K562 (cell line): ENCODE data around the gene MALAT1. TPM values are rescaled to one million over a fixed set of nuclear protein-coding genes. Genes with fewer than 3 reads are reported as not detected.

Experiments used
- ETV1 ChIP-seq: fragments of 450-650 bp; conservative IDR thresholded peaks from 2 replicates; pipeline ENCODE4 v1.6.1; 2016; ENCODE audit warnings: missing genetic modification characterization, control low read depth, low read depth, missing compliant biosample characterization
- FOXA3 ChIP-seq, 2 experiments: fragments of 450-650 bp in 1 of 2; sonication (generic) in 1 of 2; formaldehyde crosslinking; IDR thresholded peaks in 1 of 2; conservative IDR thresholded peaks in 1 of 2; 2 replicates each; pipeline versions ENCODE4 v1.4.0 to v1.8.0; 2020 to 2022; ENCODE audit warnings: mild to moderate bottlenecking in 2 of 2, missing genetic modification reagents in 1 of 2
- ILF3 ChIP-seq: fragments of 450-650 bp; IDR thresholded peaks from 2 replicates; pipeline ENCODE4 v1.6.1; 2018; ENCODE audit warnings: antibody characterized with exemption, mild to moderate bottlenecking, moderate library complexity, borderline replicate concordance
- LCOR ChIP-seq: sonication (generic); formaldehyde crosslinking; IDR thresholded peaks from 2 replicates; pipeline ENCODE4 v1.8.0; 2022; ENCODE audit warnings: mild to moderate bottlenecking, missing genetic modification reagents
- NFE2 ChIP-seq: IDR thresholded peaks from 2 replicates; pipeline ENCODE4 v1.6.1; 2014; ENCODE audit warnings: antibody characterized with exemption, low read depth
- PYGO2 ChIP-seq: fragments of 450-650 bp; IDR thresholded peaks from 2 replicates; pipeline ENCODE4 v1.6.1; 2016; ENCODE audit warnings: mild to moderate bottlenecking, missing genetic modification characterization, moderate library complexity, missing compliant biosample characterization
- SMC3 ChIP-seq: conservative IDR thresholded peaks from 2 replicates; pipeline ENCODE4 v1.6.1; 2011; ENCODE audit warnings: low read depth, low read length, improper control_type of control experiment; ENCODE audit not compliant: insufficient read depth
- TBL1XR1 ChIP-seq, 2 experiments: IDR thresholded peaks; 2 replicates each; pipeline ENCODE4 v1.6.1; 2012; ENCODE audit warnings: improper control_type of control experiment in 2 of 2, low read length in 2 of 2, mild to moderate bottlenecking in 1 of 2
- TCF7 ChIP-seq: sonication (generic); IDR thresholded peaks from 2 replicates; pipeline ENCODE4 v1.6.1; 2016; ENCODE audit warnings: antibody characterized with exemption, borderline replicate concordance
- TFAM ChIP-seq: fragments of 250-450 bp; sonication (Bioruptor Pico); conservative IDR thresholded peaks from 2 replicates; pipeline ENCODE4 v1.5.0; 2021; ENCODE audit warnings: mild to moderate bottlenecking, moderate library complexity
- ZFP36 ChIP-seq: fragments of 150-350 bp; IDR thresholded peaks from 2 replicates; pipeline ENCODE4 v1.6.1; 2018; ENCODE audit warnings: low read length, low read depth; ENCODE audit not compliant: partially characterized antibody
- ZNF165 ChIP-seq: fragments of 250-450 bp; sonication (Bioruptor Pico); IDR thresholded peaks from 2 replicates; pipeline ENCODE4 v1.4.0; 2020; ENCODE audit warnings: borderline replicate concordance
- ZNF263 ChIP-seq: sonication (generic); formaldehyde crosslinking; IDR thresholded peaks from 2 replicates; pipeline ENCODE4 v1.8.0; 2022; ENCODE audit warnings: mild to moderate bottlenecking, missing genetic modification reagents, borderline replicate concordance
- ZNF584 ChIP-seq: fragments of 200-800 bp; sonication (Bioruptor generic); IDR thresholded peaks from 2 replicates; pipeline ENCODE4 v1.6.1; 2016; ENCODE audit warnings: low read depth, mild to moderate bottlenecking, missing genetic modification characterization, missing compliant biosample characterization
- ZNF717 ChIP-seq: fragments of 250-450 bp; sonication (Bioruptor Pico); IDR thresholded peaks from 2 replicates; pipeline ENCODE4 v1.5.0; 2021
- ZNF785 ChIP-seq: fragments of 250-450 bp; sonication (Bioruptor Pico); IDR thresholded peaks from 2 replicates; pipeline ENCODE4 v1.4.0; 2020; ENCODE audit warnings: mild to moderate bottlenecking
- polyA plus RNA-seq, 8 experiments: library from polyadenylated mRNA; depleted of rRNA in 4 of 8; stranded (reverse) in 5 of 8; unstranded in 3 of 8; fragments of >200 nt; fragmentation: Nextera tagmentation in 2 of 8; fragmentation: Illumina TruSeq in 1 of 8; extraction: Ambion mirVana in 2 of 8; extraction: Trizol in 1 of 8; gene quantifications; 2 replicates each; pipeline versions ENCODE4 v1.2.1 to v1.2.3, GENCODE V29; 2011 to 2014; ENCODE audit warnings: inconsistent platforms in 1 of 8, missing spikeins in 1 of 8
- total RNA-seq, 7 experiments: library from RNA; depleted of rRNA in 6 of 7; stranded (reverse); fragments of >200 nt in 6 of 7; fragmentation: Illumina TruSeq in 2 of 7; extraction: Trizol in 2 of 7; gene quantifications; 2 replicates each; pipeline versions ENCODE4 v1.2.1 to v1.2.3, GENCODE V29; 2011 to 2021; ENCODE audit warnings: low replicate concordance in 1 of 7
- TF ChIP-seq, protein P1 (sequence below): sonication (generic); formaldehyde crosslinking; IDR thresholded peaks from 2 replicates; pipeline ENCODE4 v1.8.1; 2023; ENCODE audit warnings: mild to moderate bottlenecking, missing genetic modification reagents
- TF ChIP-seq, protein P2 (sequence below): fragments of 250-450 bp; sonication (Bioruptor Pico); IDR thresholded peaks from 2 replicates; pipeline ENCODE4 v1.5.0; 2020; ENCODE audit warnings: mild to moderate bottlenecking
- TF ChIP-seq, protein P3 (sequence below): fragments of 450-650 bp; formaldehyde crosslinking; IDR thresholded peaks from 2 replicates; pipeline ENCODE4 v1.4.0; 2020; ENCODE audit warnings: mild to moderate bottlenecking, moderate library complexity
- TF ChIP-seq, protein P4 (sequence below): fragments of 250-450 bp; sonication (Bioruptor Pico); IDR thresholded peaks from 2 replicates; pipeline ENCODE4 v1.4.0; 2020; ENCODE audit warnings: mild to moderate bottlenecking, moderate library complexity
- TF ChIP-seq, protein P5 (sequence below): sonication (generic); formaldehyde crosslinking; IDR thresholded peaks from 2 replicates; pipeline ENCODE4 v1.5.0; 2020; ENCODE audit warnings: missing genetic modification reagents

MALAT1 gene
- total and polyA plus RNA-seq, 9 of the 15 experiments (the other 6 are each of a cell fraction or from before 2014, with no cell fraction given): 363 to 8,715 (median 2,351) TPM

DNA sequence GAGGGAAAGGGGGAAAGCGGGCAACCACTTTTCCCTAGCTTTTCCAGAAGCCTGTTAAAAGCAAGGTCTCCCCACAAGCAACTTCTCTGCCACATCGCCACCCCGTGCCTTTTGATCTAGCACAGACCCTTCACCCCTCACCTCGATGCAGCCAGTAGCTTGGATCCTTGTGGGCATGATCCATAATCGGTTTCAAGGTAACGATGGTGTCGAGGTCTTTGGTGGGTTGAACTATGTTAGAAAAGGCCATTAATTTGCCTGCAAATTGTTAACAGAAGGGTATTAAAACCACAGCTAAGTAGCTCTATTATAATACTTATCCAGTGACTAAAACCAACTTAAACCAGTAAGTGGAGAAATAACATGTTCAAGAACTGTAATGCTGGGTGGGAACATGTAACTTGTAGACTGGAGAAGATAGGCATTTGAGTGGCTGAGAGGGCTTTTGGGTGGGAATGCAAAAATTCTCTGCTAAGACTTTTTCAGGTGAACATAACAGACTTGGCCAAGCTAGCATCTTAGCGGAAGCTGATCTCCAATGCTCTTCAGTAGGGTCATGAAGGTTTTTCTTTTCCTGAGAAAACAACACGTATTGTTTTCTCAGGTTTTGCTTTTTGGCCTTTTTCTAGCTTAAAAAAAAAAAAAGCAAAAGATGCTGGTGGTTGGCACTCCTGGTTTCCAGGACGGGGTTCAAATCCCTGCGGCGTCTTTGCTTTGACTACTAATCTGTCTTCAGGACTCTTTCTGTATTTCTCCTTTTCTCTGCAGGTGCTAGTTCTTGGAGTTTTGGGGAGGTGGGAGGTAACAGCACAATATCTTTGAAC lies 6.8 kb downstream of the MALAT1 start (continued):
- TF ChIP-seq ZNF165 (CRISPR knock-in tag) (no peak), FOXA3 (CRISPR knock-in tag; conservative IDR thresholded peaks at IDR 0.05 in 1 of 2, IDR thresholded peaks at IDR 0.05 in 1 of 2) (peak in 1 of 2 experiments; percentile 4; a peak in 1 of 4 replicates), ZNF785 (CRISPR knock-in tag) (no peak), ZNF584 (CRISPR knock-in tag) (no peak), TBL1XR1 (IDR thresholded peaks at IDR 0.05; ENCODE audit: low read length in 2 of 2) (peak; percentile 83 to 88), TCF7 (peak; percentile 30; the same call in 1 of the 2 replicates), TFAM (no peak), ILF3 (peak; percentile 95; the same call in 1 of the 2 replicates), LCOR (CRISPR knock-in tag) (0 out of 2 replicates have a peak, but pooled peaks have one; percentile 82), NFE2 (no peak), PYGO2 (tag) (no peak), ZNF263 (no peak; the same call in 1 of the 2 replicates), ZNF717 (CRISPR knock-in tag) (peak; percentile 88), SMC3 (0 out of 2 replicates have a peak, but pooled peaks have one; percentile 10), ZFP36 (no peak), ETV1 (no peak)
- TF ChIP-seq, protein P1, sequence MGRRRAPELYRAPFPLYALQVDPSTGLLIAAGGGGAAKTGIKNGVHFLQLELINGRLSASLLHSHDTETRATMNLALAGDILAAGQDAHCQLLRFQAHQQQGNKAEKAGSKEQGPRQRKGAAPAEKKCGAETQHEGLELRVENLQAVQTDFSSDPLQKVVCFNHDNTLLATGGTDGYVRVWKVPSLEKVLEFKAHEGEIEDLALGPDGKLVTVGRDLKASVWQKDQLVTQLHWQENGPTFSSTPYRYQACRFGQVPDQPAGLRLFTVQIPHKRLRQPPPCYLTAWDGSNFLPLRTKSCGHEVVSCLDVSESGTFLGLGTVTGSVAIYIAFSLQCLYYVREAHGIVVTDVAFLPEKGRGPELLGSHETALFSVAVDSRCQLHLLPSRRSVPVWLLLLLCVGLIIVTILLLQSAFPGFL (CRISPR knock-in tag): peak; percentile 79
- TF ChIP-seq, protein P2, sequence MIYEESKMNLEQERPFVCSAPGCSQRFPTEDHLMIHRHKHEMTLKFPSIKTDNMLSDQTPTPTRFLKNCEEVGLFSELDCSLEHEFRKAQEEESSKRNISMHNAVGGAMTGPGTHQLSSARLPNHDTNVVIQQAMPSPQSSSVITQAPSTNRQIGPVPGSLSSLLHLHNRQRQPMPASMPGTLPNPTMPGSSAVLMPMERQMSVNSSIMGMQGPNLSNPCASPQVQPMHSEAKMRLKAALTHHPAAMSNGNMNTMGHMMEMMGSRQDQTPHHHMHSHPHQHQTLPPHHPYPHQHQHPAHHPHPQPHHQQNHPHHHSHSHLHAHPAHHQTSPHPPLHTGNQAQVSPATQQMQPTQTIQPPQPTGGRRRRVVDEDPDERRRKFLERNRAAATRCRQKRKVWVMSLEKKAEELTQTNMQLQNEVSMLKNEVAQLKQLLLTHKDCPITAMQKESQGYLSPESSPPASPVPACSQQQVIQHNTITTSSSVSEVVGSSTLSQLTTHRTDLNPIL (CRISPR knock-in tag): peak; percentile 38; the same call in 1 of the 2 replicates
- TF ChIP-seq, protein P3, sequence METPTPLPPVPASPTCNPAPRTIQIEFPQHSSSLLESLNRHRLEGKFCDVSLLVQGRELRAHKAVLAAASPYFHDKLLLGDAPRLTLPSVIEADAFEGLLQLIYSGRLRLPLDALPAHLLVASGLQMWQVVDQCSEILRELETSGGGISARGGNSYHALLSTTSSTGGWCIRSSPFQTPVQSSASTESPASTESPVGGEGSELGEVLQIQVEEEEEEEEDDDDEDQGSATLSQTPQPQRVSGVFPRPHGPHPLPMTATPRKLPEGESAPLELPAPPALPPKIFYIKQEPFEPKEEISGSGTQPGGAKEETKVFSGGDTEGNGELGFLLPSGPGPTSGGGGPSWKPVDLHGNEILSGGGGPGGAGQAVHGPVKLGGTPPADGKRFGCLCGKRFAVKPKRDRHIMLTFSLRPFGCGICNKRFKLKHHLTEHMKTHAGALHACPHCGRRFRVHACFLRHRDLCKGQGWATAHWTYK: peak; percentile 71
- TF ChIP-seq, protein P4, sequence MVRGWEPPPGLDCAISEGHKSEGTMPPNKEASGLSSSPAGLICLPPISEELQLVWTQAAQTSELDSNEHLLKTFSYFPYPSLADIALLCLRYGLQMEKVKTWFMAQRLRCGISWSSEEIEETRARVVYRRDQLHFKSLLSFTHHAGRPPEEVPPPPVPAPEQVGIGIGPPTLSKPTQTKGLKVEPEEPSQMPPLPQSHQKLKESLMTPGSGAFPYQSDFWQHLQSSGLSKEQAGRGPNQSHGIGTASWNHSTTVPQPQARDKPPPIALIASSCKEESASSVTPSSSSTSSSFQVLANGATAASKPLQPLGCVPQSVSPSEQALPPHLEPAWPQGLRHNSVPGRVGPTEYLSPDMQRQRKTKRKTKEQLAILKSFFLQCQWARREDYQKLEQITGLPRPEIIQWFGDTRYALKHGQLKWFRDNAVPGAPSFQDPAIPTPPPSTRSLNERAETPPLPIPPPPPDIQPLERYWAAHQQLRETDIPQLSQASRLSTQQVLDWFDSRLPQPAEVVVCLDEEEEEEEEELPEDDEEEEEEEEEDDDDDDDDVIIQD (CRISPR knock-in tag): no peak
- TF ChIP-seq, protein P5, sequence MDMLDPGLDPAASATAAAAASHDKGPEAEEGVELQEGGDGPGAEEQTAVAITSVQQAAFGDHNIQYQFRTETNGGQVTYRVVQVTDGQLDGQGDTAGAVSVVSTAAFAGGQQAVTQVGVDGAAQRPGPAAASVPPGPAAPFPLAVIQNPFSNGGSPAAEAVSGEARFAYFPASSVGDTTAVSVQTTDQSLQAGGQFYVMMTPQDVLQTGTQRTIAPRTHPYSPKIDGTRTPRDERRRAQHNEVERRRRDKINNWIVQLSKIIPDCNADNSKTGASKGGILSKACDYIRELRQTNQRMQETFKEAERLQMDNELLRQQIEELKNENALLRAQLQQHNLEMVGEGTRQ: no peak
